ENCODE measurements around the gene EPB41L4B. TPM values are rescaled to one million over a fixed set of nuclear protein-coding genes. Genes with fewer than 3 reads are reported as not detected.

The EPB41L4B gene
- total and polyA plus RNA-seq, 12 donors, result 0.20 to 15.2 (median 4.4) TPM

- DNase-seq (no peak), ATAC-seq (no peak)
- peaks cover 0 to 8% (median 0%) of the 10 kb centered on the region in 7 donors for H3K27me3 ChIP-seq
- peaks cover 0 to 4% (median 0%) of the 10 kb centered on the region in 9 donors for H3K4me1 ChIP-seq
- H3K27ac ChIP-seq, result no peak overlapping the region
- intact Hi-C loops (cut with DNase I), result no loop called here
- 91 to 96% methylated on average over 3 of the region's 3 CpGs for WGBS, 2 donors
- H3K4me3 ChIP-seq, result no peak overlapping the region
- H3K36me3 ChIP-seq, result no peaks in the 10 kb centered on the region
- TF ChIP-seq CTCF (IDR thresholded peaks at IDR 0.05), result no peak
- H3K9me3 ChIP-seq, result no peaks in the 10 kb centered on the region
These were observed 81.6 kb downstream of the EPB41L4B start for GRCh38 chr9:109239240-109239639.

- no peak for DNase-seq
- Histone ChIP-seq H3K27ac (no peak overlapping the region), H3K4me3 (no peak overlapping the region), H3K4me1 (peaks cover 0 to 4% (median 0%) of the 10 kb centered on the region in 9 donors), H3K36me3 (no peaks in the 10 kb centered on the region), H3K27me3 (peaks cover 0 to 3% (median 0%) of the 10 kb centered on the region in 7 donors), H3K9me3 (no peaks in the 10 kb centered on the region)
- intact Hi-C loops (cut with DNase I), result no loop called here
- ATAC-seq, result no peak
- WGBS, 2 donors, result 78 to 81% methylated on average over 3 of the region's 3 CpGs
- TF ChIP-seq CTCF (IDR thresholded peaks at IDR 0.05), result no peak
These were observed 82.2 kb downstream of the EPB41L4B start for GRCh38 chr9:109238655-109239054.

DNA sequence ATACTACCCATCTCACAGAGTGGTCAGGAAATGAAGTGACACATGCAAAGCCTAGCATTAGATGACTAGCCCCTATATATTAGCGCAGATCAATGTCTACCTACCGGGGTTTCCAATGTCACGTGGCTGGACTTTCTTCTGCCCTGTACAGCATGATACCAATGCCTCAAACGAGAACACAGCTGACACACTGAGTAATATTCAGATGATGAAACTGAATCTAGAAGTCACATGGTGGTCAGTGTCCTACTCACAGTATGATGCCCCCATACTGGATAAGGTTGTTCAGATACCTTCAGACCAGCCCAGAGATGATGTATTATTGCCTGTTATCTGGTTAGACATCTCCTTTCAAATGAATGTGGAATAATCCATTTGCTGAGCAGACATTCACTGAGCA lies 82.7 kb downstream of the EPB41L4B start:
- Histone ChIP-seq H3K36me3 (no peaks in the 10 kb centered on the region), H3K4me1 (peaks cover 0 to 4% (median 0%) of the 10 kb centered on the region in 9 donors), H3K9me3 (no peaks in the 10 kb centered on the region), H3K4me3 (no peak overlapping the region), H3K27ac (no peak overlapping the region), H3K27me3 (no peaks in the 10 kb centered on the region)
- WGBS, 2 donors, result 81 to 91% methylated on average over 4 of the region's 4 CpGs
- intact Hi-C loops (cut with DNase I), result no loop called here
- no peak for TF ChIP-seq CTCF (IDR thresholded peaks at IDR 0.05)
- DNase-seq (no peak), ATAC-seq (no peak)

DNA sequence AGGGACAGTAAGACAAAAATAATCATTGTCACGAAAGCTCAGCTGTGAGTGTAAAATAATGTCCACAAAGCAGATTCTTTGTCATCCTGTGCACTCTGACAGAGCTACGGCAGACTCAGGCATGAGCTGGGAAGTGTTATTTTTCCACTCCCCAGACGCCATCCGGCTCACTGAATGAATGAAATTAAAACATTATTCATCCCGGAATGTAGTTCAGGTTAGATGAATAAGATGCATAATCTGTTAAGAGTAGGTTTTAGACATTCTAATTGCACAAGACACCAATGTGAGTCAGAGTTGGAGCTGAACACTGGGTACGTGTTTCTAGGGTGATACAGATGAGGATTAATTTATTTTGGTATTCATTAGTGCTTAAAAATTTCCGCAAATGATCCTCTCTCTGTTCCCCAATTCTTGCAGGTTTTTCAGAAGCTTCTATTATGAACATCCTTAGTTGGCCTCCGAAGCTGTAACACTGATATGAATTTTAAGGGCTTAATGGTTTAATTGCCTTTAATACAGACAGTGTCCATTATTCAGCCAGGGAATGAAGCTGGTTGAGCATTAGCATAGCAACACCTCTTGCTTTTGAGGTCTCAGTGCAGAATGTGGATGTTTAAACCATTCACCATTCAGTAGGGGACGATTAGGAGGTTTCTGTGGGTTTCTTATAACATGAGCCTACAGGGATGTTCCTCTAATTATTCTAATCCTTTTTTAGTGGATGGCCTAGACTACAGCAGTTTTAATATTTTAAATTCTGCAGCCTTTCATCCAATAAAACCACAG lies 88.2 kb downstream of the EPB41L4B start:
- H3K36me3 ChIP-seq, result no peaks in the 10 kb centered on the region
- DNase-seq, result no peak
- no peak overlapping the region for H3K27ac ChIP-seq
- no peak for ATAC-seq
- no peaks in the 10 kb centered on the region for H3K4me1 ChIP-seq
- TF ChIP-seq CTCF (IDR thresholded peaks at IDR 0.05), result no peak
- no peak overlapping the region for H3K4me3 ChIP-seq
- intact Hi-C loops (cut with DNase I), result no loop called here
- 62 to 72% methylated on average over 9 of the region's 9 CpGs for WGBS, 2 donors
- H3K27me3 ChIP-seq, result peaks cover 0 to 14% (median 0%) of the 10 kb centered on the region in 7 donors
- no peaks in the 10 kb centered on the region for H3K9me3 ChIP-seq

Data from heart right ventricle (tissue), 16 donors.